HepG2 (cell line): Measurements from ENCODE around the gene C1orf159. TPM values are rescaled to one million over a fixed set of nuclear protein-coding genes. Genes with fewer than 3 reads are reported as not detected.
A peak's percentile ranks its signal among the peaks of the same experiment; 100 is the strongest.

ENCODE experiments used
- ARID5B ChIP-seq: IDR thresholded peaks from 2 replicates; pipeline ENCODE4 v1.4.0; 2020; ENCODE audit warnings: mild to moderate bottlenecking, missing genetic modification reagents
- DRAP1 ChIP-seq: IDR thresholded peaks from 2 replicates; pipeline ENCODE4 v1.6.1; 2016; ENCODE audit warnings: missing genetic modification reagents, missing compliant biosample characterization
- E2F5 ChIP-seq: sonication (generic); formaldehyde crosslinking; conservative IDR thresholded peaks from 2 replicates; pipeline ENCODE4 v1.4.0; 2020; ENCODE audit warnings: missing genetic modification reagents
- GABPA ChIP-seq, 2 experiments: IDR thresholded peaks; 2 replicates each; pipeline ENCODE4 v1.6.1; 2011 to 2016; ENCODE audit warnings: low read depth in 2 of 2, low read length in 1 of 2, missing biosample characterization in 1 of 2, missing genetic modification characterization in 1 of 2
- GABPB1 ChIP-seq: IDR thresholded peaks from 2 replicates; pipeline ENCODE4 v1.6.1; 2016; ENCODE audit warnings: mild to moderate bottlenecking, missing genetic modification reagents, moderate library complexity, missing compliant biosample characterization
- MLLT10 ChIP-seq: sonication (generic); formaldehyde crosslinking; IDR thresholded peaks from 2 replicates; pipeline ENCODE4 v1.4.0; 2020; ENCODE audit warnings: missing genetic modification reagents
- TOPORS ChIP-seq: sonication (generic); formaldehyde crosslinking; IDR thresholded peaks from 2 replicates; pipeline ENCODE4 v1.8.0; 2023; ENCODE audit warnings: mild to moderate bottlenecking, missing genetic modification reagents
- ZBTB40 ChIP-seq, 2 experiments: fragments of 450-650 bp in 1 of 2; sonication (generic) in 1 of 2; formaldehyde crosslinking in 1 of 2; IDR thresholded peaks; 2 replicates each; pipeline versions ENCODE4 v1.6.1 to v1.8.0; 2016 to 2022; ENCODE audit warnings: antibody characterized with exemption in 1 of 2, mild to moderate bottlenecking in 1 of 2, missing genetic modification reagents in 1 of 2
- ZFP1 ChIP-seq: IDR thresholded peaks from 2 replicates; pipeline ENCODE4 v1.6.1; 2016
- ZNF256 ChIP-seq: sonication (generic); formaldehyde crosslinking; conservative IDR thresholded peaks from 2 replicates; pipeline ENCODE4 v1.4.0; 2020; ENCODE audit warnings: missing genetic modification reagents
- ZNF792 ChIP-seq: IDR thresholded peaks from 2 replicates; pipeline ENCODE4 v1.6.1; 2016
- polyA plus RNA-seq, 8 experiments: library from polyadenylated mRNA; depleted of rRNA in 3 of 8; stranded (reverse) in 7 of 8; unstranded in 1 of 8; fragments of >200 nt; fragmentation: Illumina TruSeq in 4 of 8; extraction: Trizol in 4 of 8; gene quantifications; 2 replicates each; pipeline versions ENCODE4 v1.2.1 to v1.2.3, GENCODE V29; 2011 to 2016; ENCODE audit warnings: low read depth in 4 of 8, missing spikeins in 1 of 8, mixed read lengths in 1 of 8; ENCODE audit not compliant: insufficient read depth in 1 of 8
- total RNA-seq, 5 experiments: library from RNA; depleted of rRNA; stranded (reverse); fragments of >200 nt; fragmentation: Illumina TruSeq; extraction: Trizol; gene quantifications; 2 replicates each; pipeline ENCODE4 v1.2.3, GENCODE V29; 2016; ENCODE audit warnings: low read depth in 1 of 5

C1orf159 gene
- total and polyA plus RNA-seq, 2 of the 13 experiments (the other 11 are each of a cell fraction or from before 2014, with no cell fraction given), result 3.8 to 6.7 TPM

GRCh38 chr1:1115786-1116700 lies at the start of gene C1orf159 (continued):
- TF ChIP-seq DRAP1 (CRISPR knock-in tag) (peak; percentile 34; the same call in 1 of the 2 replicates), MLLT10 (no peak), GABPB1 (peak; percentile 92), GABPA (IDR thresholded peaks at IDR 0.05; ENCODE audit: low read depth, low read length) (no peak), GABPA (CRISPR knock-in tag; IDR thresholded peaks at IDR 0.05; ENCODE audit: low read depth) (peak; percentile 67), ZFP1 (0 out of 2 replicates have a peak, but pooled peaks have one; percentile 63), TOPORS (CRISPR knock-in tag) (no peak), ARID5B (CRISPR knock-in tag) (no peak), ZNF792 (CRISPR knock-in tag) (0 out of 2 replicates have a peak, but pooled peaks have one; percentile 11), E2F5 (peak; percentile 85), ZBTB40 (IDR thresholded peaks at IDR 0.05) (no peak), ZBTB40 (CRISPR knock-in tag; IDR thresholded peaks at IDR 0.05) (peak; percentile 2; the same call in 1 of the 2 replicates), ZNF256 (CRISPR knock-in tag) (no peak)
